Ovary (tissue), 3 donors: ENCODE measurements around the gene ALKBH5.
"Not testable (repeated sequence)": the region's sequence is repeated elsewhere in the genome, so short reads cannot be mapped to it uniquely, and the experiment has no call there.

Experiments
- EP300 ChIP-seq: sonication (generic); formaldehyde crosslinking; IDR thresholded peaks from one replicate; pipeline ENCODE4 v1.6.1; 2017; ENCODE audit warnings: antibody characterized with exemption
- POLR2A ChIP-seq: fragments of 450-650 bp; IDR thresholded peaks from one replicate; pipeline ENCODE4 v1.6.1; 2017; ENCODE audit warnings: antibody characterized with exemption, mild to moderate bottlenecking, moderate library complexity
- TF ChIP-seq, protein P1 (sequence below), 3 donors: fragments of 450-650 bp in 2 of 3; fragments of 200-600 bp in 1 of 3; IDR thresholded peaks; one replicate each; pipeline versions ENCODE4 v1.5.1 to v1.8.0; 2016 to 2022; ENCODE audit warnings: antibody characterized with exemption in 3 of 3, mild to moderate bottlenecking in 1 of 3
- donor health status: DM: no; HTN: no; CAD: no.

DNA sequence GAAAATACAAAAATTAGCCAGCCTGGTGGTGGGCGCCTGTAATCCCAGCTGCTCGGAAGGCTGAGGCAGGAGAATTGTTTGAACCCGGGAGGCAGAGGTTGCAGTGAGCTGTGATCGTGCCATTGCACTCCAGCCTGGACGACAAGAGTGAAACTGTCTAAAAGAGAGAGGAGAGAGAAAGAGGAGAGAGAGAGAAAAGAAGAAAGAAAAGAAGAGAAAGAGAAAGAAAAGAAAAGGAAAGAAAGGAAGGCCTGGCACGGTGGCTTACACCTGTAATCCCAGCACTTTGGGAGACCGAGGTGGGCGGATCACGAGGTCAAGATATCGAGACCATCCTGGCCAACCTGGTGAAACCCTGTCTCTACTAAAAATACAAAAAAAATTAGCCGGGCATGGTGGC is 33.3 kb downstream of the ALKBH5 start:
- TF ChIP-seq POLR2A, EP300: not testable (repeated sequence)
- TF ChIP-seq, protein P1, sequence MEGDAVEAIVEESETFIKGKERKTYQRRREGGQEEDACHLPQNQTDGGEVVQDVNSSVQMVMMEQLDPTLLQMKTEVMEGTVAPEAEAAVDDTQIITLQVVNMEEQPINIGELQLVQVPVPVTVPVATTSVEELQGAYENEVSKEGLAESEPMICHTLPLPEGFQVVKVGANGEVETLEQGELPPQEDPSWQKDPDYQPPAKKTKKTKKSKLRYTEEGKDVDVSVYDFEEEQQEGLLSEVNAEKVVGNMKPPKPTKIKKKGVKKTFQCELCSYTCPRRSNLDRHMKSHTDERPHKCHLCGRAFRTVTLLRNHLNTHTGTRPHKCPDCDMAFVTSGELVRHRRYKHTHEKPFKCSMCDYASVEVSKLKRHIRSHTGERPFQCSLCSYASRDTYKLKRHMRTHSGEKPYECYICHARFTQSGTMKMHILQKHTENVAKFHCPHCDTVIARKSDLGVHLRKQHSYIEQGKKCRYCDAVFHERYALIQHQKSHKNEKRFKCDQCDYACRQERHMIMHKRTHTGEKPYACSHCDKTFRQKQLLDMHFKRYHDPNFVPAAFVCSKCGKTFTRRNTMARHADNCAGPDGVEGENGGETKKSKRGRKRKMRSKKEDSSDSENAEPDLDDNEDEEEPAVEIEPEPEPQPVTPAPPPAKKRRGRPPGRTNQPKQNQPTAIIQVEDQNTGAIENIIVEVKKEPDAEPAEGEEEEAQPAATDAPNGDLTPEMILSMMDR (IDR thresholded peaks at IDR 0.05): not testable (repeated sequence)
